Endothelial cell of umbilical vein (primary cell): Measurements from ENCODE around the gene MORF4L1. TPM values are rescaled to one million over a fixed set of nuclear protein-coding genes. Genes with fewer than 3 reads are reported as not detected.

Experiments
- BruUV-seq: library from RNA; stranded (reverse); fragments of 400-500 nt; replicated peaks from 2 replicates; lab custom pipeline; 2021; lab: Mats Ljungman, UMichigan
- CTCF ChIA-PET: fragments of 300-600, 350-600 bp; sonication (Branson Sonifier 250); formaldehyde crosslinking; loops from one replicate; lab custom pipeline; 2021; ENCODE audit warnings: antibody characterized with exemption, inconsistent platforms; lab: Charles Lee
- POLR2A ChIA-PET: fragments of 300-600, 350-600 bp; sonication (Branson Sonifier 250); formaldehyde crosslinking; loops from one replicate; lab custom pipeline; 2021; ENCODE audit warnings: antibody characterized with exemption, inconsistent platforms; lab: Charles Lee
- DNase-seq: peaks from one replicate; pipeline ENCODE4 v3.0.0-alpha.2; 2011; ENCODE audit warnings: low read depth, low spot score
- FAIRE-seq: peaks from 2 replicates; lab custom pipeline; 2011; peaks lifted over from hg19 to GRCh38; lab: Jason Lieb, UNC
- H2AFZ ChIP-seq: 2 replicates; pipeline ENCODE4 v1.6.0; 2012; ENCODE audit warnings: low read depth, low read length, control low read depth, inconsistent platforms
- H3K27ac ChIP-seq: 2 replicates; pipeline ENCODE4 v1.5.1; 2011; ENCODE audit warnings: low read depth, mild to moderate bottlenecking, control low read depth, low read length, moderate library complexity; ENCODE audit not compliant: insufficient read depth
- H3K27me3 ChIP-seq, 2 experiments: 2 replicates each; pipeline versions ENCODE4 v1.6.0 to v1.6.1; 2011; ENCODE audit warnings: low read length in 2 of 2, mixed read lengths in 1 of 2; ENCODE audit not compliant: control insufficient read depth in 2 of 2, insufficient read depth in 2 of 2
- H3K36me3 ChIP-seq, 2 experiments: 2 replicates in 1 of 2; 3 replicates in 1 of 2; pipeline ENCODE4 v1.5.1; 2011; ENCODE audit warnings: low read length in 2 of 2, mild to moderate bottlenecking in 1 of 2, moderate library complexity in 1 of 2; ENCODE audit not compliant: control insufficient read depth in 2 of 2, insufficient read depth in 2 of 2; ENCODE audit errors: extremely low read depth in 1 of 2
- H3K4me1 ChIP-seq: 3 replicates; pipeline ENCODE4 v1.5.1; 2011; ENCODE audit warnings: mild to moderate bottlenecking, low read length; ENCODE audit not compliant: control insufficient read depth, insufficient read depth; ENCODE audit errors: extremely low read depth
- H3K4me2 ChIP-seq: 2 replicates; pipeline ENCODE4 v1.6.1; 2011; ENCODE audit warnings: low read length, control low read depth, mixed read lengths; ENCODE audit not compliant: insufficient read depth
- H3K4me3 ChIP-seq, 3 experiments: fragments of 200-600 bp in 1 of 3; sonication (generic), shearing (Covaris generic) in 1 of 3; replicated peaks in 1 of 3; 2 replicates each; pipeline ENCODE4 v1.5.1; 2011 to 2016; ENCODE audit warnings: control low read depth in 3 of 3, low read length in 3 of 3, mild to moderate bottlenecking in 2 of 3, inconsistent platforms in 1 of 3, low read depth in 1 of 3, moderate library complexity in 1 of 3; ENCODE audit not compliant: insufficient read depth in 1 of 3
- H3K79me2 ChIP-seq: 2 replicates; pipeline ENCODE4 v1.6.0; 2012; ENCODE audit warnings: low read length, inconsistent platforms; ENCODE audit not compliant: control insufficient read depth, insufficient read depth
- H3K9ac ChIP-seq: replicated peaks from 2 replicates; pipeline ENCODE3; 2011; ENCODE audit warnings: low read length, control low read depth; ENCODE audit not compliant: insufficient read depth; ENCODE audit errors: extremely low read depth
- H3K9me1 ChIP-seq: replicated peaks from 3 replicates; pipeline ENCODE4 v1.6.0; 2011; ENCODE audit warnings: mild to moderate bottlenecking, low read length; ENCODE audit not compliant: control insufficient read depth, insufficient read depth; ENCODE audit errors: extremely low read depth
- H3K9me3 ChIP-seq: replicated peaks from 2 replicates; pipeline ENCODE4 v1.5.1; 2012; ENCODE audit warnings: low read length, inconsistent platforms; ENCODE audit not compliant: control insufficient read depth, insufficient read depth
- H4K20me1 ChIP-seq: replicated peaks from 2 replicates; pipeline ENCODE3; 2011; ENCODE audit warnings: mild to moderate bottlenecking, low read length; ENCODE audit not compliant: control insufficient read depth, insufficient read depth; ENCODE audit errors: extremely low read depth
- CTCF ChIP-seq, 2 donors: IDR thresholded peaks; 1 replicate in 1 of 2; 2 replicates in 1 of 2; pipeline ENCODE4 v1.5.1; 2011; ENCODE audit warnings: low read length in 2 of 2, mild to moderate bottlenecking in 2 of 2, moderate library complexity in 2 of 2, control low read depth in 1 of 2, inconsistent platforms in 1 of 2, low read depth in 1 of 2; ENCODE audit not compliant: insufficient read depth in 1 of 2; ENCODE audit errors: extremely low read depth in 1 of 2
- EZH2 ChIP-seq: IDR thresholded peaks from 2 replicates; pipeline ENCODE4 v1.6.1; 2012; ENCODE audit warnings: borderline replicate concordance, low read depth, mild to moderate bottlenecking, moderate library complexity, low read length, inconsistent platforms; ENCODE audit not compliant: severe bottlenecking
- FOS ChIP-seq: IDR thresholded peaks from 2 replicates; pipeline ENCODE4 v1.6.1; 2011; ENCODE audit warnings: mild to moderate bottlenecking, low read length, moderate library complexity, borderline replicate concordance; ENCODE audit not compliant: insufficient read depth
- GATA2 ChIP-seq: IDR thresholded peaks from 2 replicates; pipeline ENCODE4 v1.7.0; 2011; ENCODE audit warnings: low read depth, mild to moderate bottlenecking, moderate library complexity, mixed read lengths, low read length; ENCODE audit not compliant: insufficient read length, insufficient read depth
- JUN ChIP-seq: IDR thresholded peaks from 2 replicates; pipeline ENCODE4 v1.6.1; 2011; ENCODE audit warnings: borderline replicate concordance, low read depth; ENCODE audit not compliant: insufficient read length, insufficient read depth
- MAX ChIP-seq: IDR thresholded peaks from 2 replicates; pipeline ENCODE4 v1.6.1; 2011; ENCODE audit not compliant: insufficient read depth, insufficient read length
- MYC ChIP-seq: IDR thresholded peaks from one replicate; pipeline ENCODE4 v1.6.1; 2011; ENCODE audit warnings: mild to moderate bottlenecking, low read depth, low read length
- POLR2A ChIP-seq: IDR thresholded peaks from 2 replicates; pipeline ENCODE4 v1.6.1; 2012; ENCODE audit warnings: low read depth, mild to moderate bottlenecking, control low read depth, low read length
- POLR2AphosphoS5 ChIP-seq: IDR thresholded peaks from 2 replicates; pipeline ENCODE4 v1.6.1; 2012; ENCODE audit warnings: low read depth, mild to moderate bottlenecking, control low read depth, low read length, moderate library complexity; ENCODE audit not compliant: insufficient read depth
- dilution Hi-C: fragments of 300-500 bp; cut with MboI; formaldehyde crosslinking; loops from one replicate; pipeline ENCODE4 v1.15.0; 2019; ENCODE audit warnings: low sequenced_read_pairs; ENCODE audit not compliant: extremely low pct_ligation_motif_present
- intact Hi-C: fragments of 100-400 bp; cut with micrococcal nuclease; formaldehyde crosslinking; loops from one replicate; pipeline ENCODE4 v1.10.0; 2022
- polyA plus RNA-seq, 4 experiments: library from polyadenylated mRNA; depleted of rRNA in 3 of 4; stranded (reverse) in 3 of 4; unstranded in 1 of 4; fragments of >200 nt; gene quantifications; 2 replicates each; pipeline versions ENCODE4 v1.2.1 to v1.2.3, GENCODE V29; 2011 to 2012; ENCODE audit warnings: missing spikeins in 1 of 4
- total RNA-seq: library from RNA; stranded (reverse); gene quantifications from 2 replicates; pipeline ENCODE4 v1.2.3, GENCODE V29; 2021

MORF4L1 gene
- total and polyA plus RNA-seq, 2 donors (not counting 3 experiments of a cell fraction or from before 2014, with no cell fraction given), result 164 to 404 TPM

- no peaks in the 10 kb centered on the region for H3K27me3 ChIP-seq
- peaks cover 11 to 20% of the 10 kb centered on the region in 2 experiments for H3K36me3 ChIP-seq
- no peak overlapping the region for H3K4me3 ChIP-seq
- no peak for DNase-seq
- ChIA-PET POLR2A (interaction anchor here (0.6 kb wide), 1 partner anchor 358 kb away, joined by 4 read pairs; no protein-coding TSS in a partner anchor), CTCF (interaction anchor here (1.0 to 2.2 kb wide), 5 partner anchors 11 to 259 kb away, joined by 3 to 8 read pairs (median 6); no protein-coding TSS in a partner anchor)
- H2AFZ ChIP-seq, result no peak overlapping the region
- no peaks in the 10 kb centered on the region for H3K9me3 ChIP-seq
- H4K20me1 ChIP-seq, result no peaks in the 10 kb centered on the region
- H3K4me2 ChIP-seq, result no peak overlapping the region
- no peak overlapping the region for H3K27ac ChIP-seq
- H3K79me2 ChIP-seq, result no peaks in the 10 kb centered on the region
- FAIRE-seq, result no peak
- intact Hi-C loops (no loop called here), dilution Hi-C loops (no loop called here)
- no TSS peak for BruUV-seq
- TF ChIP-seq MYC (no peak), JUN (no peak), POLR2AphosphoS5 (no peak), EZH2 (no peak), MAX (no peak), FOS (no peak), POLR2A (no peak), CTCF (IDR thresholded peaks at IDR 0.05; ENCODE audit: extremely low read depth in 1 of 2, insufficient read depth in 1 of 2, low read depth in 1 of 2, low read length in 2 of 2) (no peak), GATA2 (no peak)
- no peaks in the 10 kb centered on the region for H3K4me1 ChIP-seq
- no peak overlapping the region for H3K9ac ChIP-seq
- H3K9me1 ChIP-seq, result no peaks in the 10 kb centered on the region
These were observed 52.5 kb downstream of the MORF4L1 start for GRCh38 chr15:78925076-78925624.
